Mesodermal cell (in vitro differentiated cells): ENCODE data around the gene CHST12.

Experiments used
- H3K27ac ChIP-seq: 2 replicates; pipeline ENCODE4 v1.7.0; 2013; ENCODE audit warnings: mild to moderate bottlenecking, low read depth, low read length, moderate library complexity; ENCODE audit not compliant: severe bottlenecking
- H3K36me3 ChIP-seq: 2 replicates; pipeline ENCODE4 v1.7.1; 2013; ENCODE audit warnings: mild to moderate bottlenecking, low read length, moderate library complexity; ENCODE audit not compliant: control insufficient read depth, insufficient read depth
- H3K4me1 ChIP-seq: one replicate; pipeline ENCODE4 v1.7.1; 2013; ENCODE audit warnings: mild to moderate bottlenecking, low read length; ENCODE audit not compliant: insufficient read depth, control insufficient read depth, poor library complexity, severe bottlenecking
- H3K4me3 ChIP-seq: 2 replicates; pipeline ENCODE4 v1.7.0; 2013; ENCODE audit warnings: low read length, control low read depth, mild to moderate bottlenecking; ENCODE audit not compliant: insufficient read depth, poor library complexity, severe bottlenecking; ENCODE audit errors: extremely low read depth
- H3K9me3 ChIP-seq: 2 replicates; pipeline ENCODE4 v1.7.1; 2013; ENCODE audit warnings: mild to moderate bottlenecking, low read length, moderate library complexity; ENCODE audit not compliant: control insufficient read depth
- WGBS, 2 experiments: methylation state at CpG; one replicate each; pipeline ENCODE4 v1.1.5; 2013; ENCODE audit warnings: missing lambda C conversion rate in 2 of 2; ENCODE audit not compliant: insufficient coverage in 2 of 2; 5-methylcytosine and 5-hydroxymethylcytosine counted together

CHST12 gene

GRCh38 chr7:2474813-2475677, 71.6 kb downstream of the CHST12 start:
- Histone ChIP-seq H3K4me1 (peaks cover 19% of the 10 kb centered on the region), H3K9me3 (no peaks in the 10 kb centered on the region), H3K4me3 (no peak overlapping the region), H3K27ac (no peak overlapping the region), H3K36me3 (no peaks in the 10 kb centered on the region)
- WGBS, 2 experiments = 91% methylated on average over 18 to 25 of the region's 28 CpGs

- no peaks in the 10 kb centered on the region for H3K36me3 ChIP-seq
- peaks cover 15% of the 10 kb centered on the region for H3K4me1 ChIP-seq
- H3K4me3 ChIP-seq = no peak overlapping the region
- no peaks in the 10 kb centered on the region for H3K9me3 ChIP-seq
- no peak overlapping the region for H3K27ac ChIP-seq
- WGBS, 2 experiments = 87 to 94% methylated on average over 12 to 13 of the region's 18 CpGs
These were observed 72.2 kb downstream of the CHST12 start for GRCh38 chr7:2475678-2476015.

GRCh38 chr7:2476298-2476697, 72.9 kb downstream of the CHST12 start, which contains the start of gene GRIFIN:
Gene GRIFIN (minus strand): TSS chr7:2476398. CDS start chr7:2476383, 15 bp downstream.
- Histone ChIP-seq H3K27ac (no peak within 1 kb of the TSS), H3K4me3 (no peak within 1 kb of the TSS), H3K36me3 (no peaks in the 10 kb centered on the region), H3K4me1 (peaks cover 8% of the 10 kb centered on the region), H3K9me3 (no peaks in the 10 kb centered on the region)
- WGBS, 2 experiments = 90% methylated on average over 3 of the region's 16 CpGs; no CpG with 5 or more reads in 1 of the 2 experiments

GRCh38 chr7:2476776-2477446, 73.5 kb downstream of the CHST12 start:
- Histone ChIP-seq H3K9me3 (no peaks in the 10 kb centered on the region), H3K27ac (no peak overlapping the region), H3K36me3 (no peaks in the 10 kb centered on the region), H3K4me1 (peaks cover 5% of the 10 kb centered on the region), H3K4me3 (no peak overlapping the region)
- 81 to 85% methylated on average over 20 to 24 of the region's 25 CpGs for WGBS, 2 experiments

- Histone ChIP-seq H3K9me3 (no peaks in the 10 kb centered on the region), H3K27ac (no peak overlapping the region), H3K4me1 (peaks cover 5% of the 10 kb centered on the region), H3K36me3 (no peaks in the 10 kb centered on the region), H3K4me3 (no peak overlapping the region)
- 42 to 46% methylated on average over 29 to 30 of the region's 34 CpGs for WGBS, 2 experiments
These were observed 74.3 kb downstream of the CHST12 start for GRCh38 chr7:2477447-2478398.

- Histone ChIP-seq H3K9me3 (no peaks in the 10 kb centered on the region), H3K4me1 (peaks cover 5% of the 10 kb centered on the region), H3K4me3 (no peak overlapping the region), H3K27ac (no peak overlapping the region), H3K36me3 (no peaks in the 10 kb centered on the region)
- 85 to 95% methylated on average over 9 of the region's 11 CpGs for WGBS, 2 experiments
These were observed 75.0 kb downstream of the CHST12 start for GRCh38 chr7:2478399-2478785.

GRCh38 chr7:2478800-2479199, 75.4 kb downstream of the CHST12 start:
- no peaks in the 10 kb centered on the region for H3K9me3 ChIP-seq
- H3K36me3 ChIP-seq = no peaks in the 10 kb centered on the region
- H3K4me3 ChIP-seq = no peak overlapping the region
- H3K27ac ChIP-seq = no peak overlapping the region
- peaks cover 5% of the 10 kb centered on the region for H3K4me1 ChIP-seq
- 93 to 94% methylated on average over 19 of the region's 19 CpGs for WGBS, 2 experiments

- H3K27ac ChIP-seq = no peak overlapping the region
- 90 to 92% methylated on average over 13 to 16 of the region's 16 CpGs for WGBS, 2 experiments
- peaks cover 5% of the 10 kb centered on the region for H3K4me1 ChIP-seq
- H3K4me3 ChIP-seq = no peak overlapping the region
- no peaks in the 10 kb centered on the region for H3K9me3 ChIP-seq
- no peaks in the 10 kb centered on the region for H3K36me3 ChIP-seq
These were observed 76.1 kb downstream of the CHST12 start for GRCh38 chr7:2479276-2480069.

GRCh38 chr7:2480070-2480408, 76.6 kb downstream of the CHST12 start:
- Histone ChIP-seq H3K4me1 (peaks cover 5% of the 10 kb centered on the region), H3K36me3 (no peaks in the 10 kb centered on the region), H3K27ac (no peak overlapping the region), H3K4me3 (no peak overlapping the region), H3K9me3 (no peaks in the 10 kb centered on the region)
- 86 to 90% methylated on average over 21 of the region's 21 CpGs for WGBS, 2 experiments

- H3K4me1 ChIP-seq = peaks cover 5% of the 10 kb centered on the region
- no peaks in the 10 kb centered on the region for H3K9me3 ChIP-seq
- no peak overlapping the region for H3K27ac ChIP-seq
- 67 to 93% methylated on average over 1 to 3 of the region's 4 CpGs for WGBS, 2 experiments
- no peak overlapping the region for H3K4me3 ChIP-seq
- H3K36me3 ChIP-seq = no peaks in the 10 kb centered on the region
These were observed 77.8 kb downstream of the CHST12 start for GRCh38 chr7:2481195-2481594.
